ENCODE measurements around the gene MIB1. TPM values are rescaled to one million over a fixed set of nuclear protein-coding genes. Genes with fewer than 3 reads are reported as not detected.

MIB1 gene
- total and polyA plus RNA-seq, 9 of the 15 experiments (the other 6 are each of a cell fraction or from before 2014, with no cell fraction given) = 7.2 to 43.8 (median 23.2) TPM

GRCh38 chr18:21735452-21736015, 5.1 kb upstream of the MIB1 start (continued):
- peak; percentile 30 for TF ChIP-seq PRDM10 (IDR thresholded peaks at IDR 0.05; ENCODE audit: partially characterized antibody)
- TF ChIP-seq AFF1 (IDR thresholded peaks at IDR 0.05; ENCODE audit: low read depth in 1 of 2, partially characterized antibody in 2 of 2) = peak in 1 of 2 experiments; percentile 63
- peak; percentile 78 for TF ChIP-seq DPF2 (IDR thresholded peaks at IDR 0.05)
- TF ChIP-seq TBL1XR1 (IDR thresholded peaks at IDR 0.05; ENCODE audit: low read length in 2 of 2) = peak in 1 of 2 experiments; percentile 59; a peak in 2 of 4 replicates
- no peak for TF ChIP-seq SIN3B (IDR thresholded peaks at IDR 0.05; ENCODE audit: low read depth)
- TF ChIP-seq ZBTB12 (CRISPR knock-in tag; IDR thresholded peaks at IDR 0.05) = peak; percentile 30; the same call in 1 of the 2 replicates
- TF ChIP-seq FOXA3 (CRISPR knock-in tag; conservative IDR thresholded peaks at IDR 0.05 in 1 of 2, IDR thresholded peaks at IDR 0.05 in 1 of 2) = peak; percentile 96 to 99
- TF ChIP-seq TEAD4 (IDR thresholded peaks at IDR 0.05; ENCODE audit: low read length) = peak; percentile 65
- no peak for TF ChIP-seq TEAD4 (CRISPR knock-in tag; IDR thresholded peaks at IDR 0.05; ENCODE audit: borderline replicate concordance)
- peak; percentile 31 for TF ChIP-seq TAF1 (IDR thresholded peaks at IDR 0.05; ENCODE audit: control insufficient read depth, extremely low read depth, insufficient read depth, low read length, severe bottlenecking)
- TF ChIP-seq PHF8 (IDR thresholded peaks at IDR 0.05; ENCODE audit: borderline replicate concordance, low read length) = peak; percentile 37; the same call in 1 of the 2 replicates
- TF ChIP-seq BCLAF1 (IDR thresholded peaks at IDR 0.05; ENCODE audit: borderline replicate concordance in 1 of 2, control insufficient read depth in 1 of 2, low read depth in 2 of 2, low read length in 1 of 2) = no peak
- TF ChIP-seq ZNF175 (CRISPR knock-in tag; IDR thresholded peaks at IDR 0.05; ENCODE audit: low read depth) = 0 out of 2 replicates have a peak, but pooled peaks have one; percentile 42
- TF ChIP-seq TARDBP (IDR thresholded peaks at IDR 0.05) = no peak
